ENCODE measurements around the gene RITA1. TPM values are rescaled to one million over a fixed set of nuclear protein-coding genes. Genes with fewer than 3 reads are reported as not detected.

The RITA1 gene
- total and polyA plus RNA-seq, 2 of the 4 experiments (the other 2 are of a cell fraction): 14.2 to 14.7 TPM

DNA sequence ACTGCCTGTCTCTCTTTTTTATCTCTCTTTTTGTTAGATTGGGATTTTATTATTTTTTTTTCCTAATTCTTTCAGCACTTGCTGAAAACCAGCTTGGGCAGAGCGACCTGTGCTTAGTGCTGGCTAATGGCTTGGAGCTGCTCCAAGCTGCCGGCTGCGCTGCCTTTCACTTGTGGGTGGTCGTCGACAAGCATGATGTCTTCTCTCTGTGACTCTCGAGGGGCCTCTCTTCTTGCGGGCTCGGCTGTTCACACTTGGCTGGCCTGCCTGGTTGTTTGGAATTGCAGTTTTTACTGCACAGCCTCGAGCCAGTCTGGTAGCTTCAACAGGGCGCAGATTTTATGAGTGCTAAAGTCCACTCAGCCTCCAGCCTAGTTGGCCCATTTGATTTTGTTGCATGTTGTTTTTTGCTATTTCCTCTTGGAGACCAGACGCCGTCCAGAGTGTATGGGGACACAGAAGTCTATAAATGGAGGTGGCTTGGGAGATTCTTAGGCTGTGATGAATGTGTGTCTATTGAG lies 54.4 kb downstream of the RITA1 start:
- H3K36me3 ChIP-seq (ENCODE audit: control insufficient read depth, insufficient read depth, low read length): no peaks in the 10 kb centered on the region; the same call in 1 of the 2 replicates
- peaks cover 25% of the 10 kb centered on the region for H3K9me1 ChIP-seq (ENCODE audit: insufficient read depth, low read length)
- H4K91ac ChIP-seq (ENCODE audit: insufficient read depth, low read depth, low read length): no peak overlapping the region; the same call in 1 of the 2 replicates
- dilution Hi-C loops (cut with HindIII; ENCODE audit: low sequenced_read_pairs, unreplicated experiment): no loop called here
- H2AFZ ChIP-seq (replicated peaks; ENCODE audit: low read length, poor library complexity): no peak overlapping the region
- no peak overlapping the region for H3K4me3 ChIP-seq (ENCODE audit: insufficient read depth, low read depth, low read length)
- no peak overlapping the region; a peak in 1 of 4 replicates for H4K8ac ChIP-seq (ENCODE audit: low read depth in 2 of 2, low read length in 2 of 2)
- no peak overlapping the region for H3K14ac ChIP-seq (replicated peaks; ENCODE audit: low read depth, low read length)
- H2BK15ac ChIP-seq (ENCODE audit: low read depth, low read length): no peak overlapping the region; the same call in 2 of the 3 replicates
- no peaks in the 10 kb centered on the region for H3K27me3 ChIP-seq (ENCODE audit: control insufficient read depth, insufficient read depth, low read length)
- H4K5ac ChIP-seq (ENCODE audit: low read depth, low read length): no peak overlapping the region
- H3K4me2 ChIP-seq (ENCODE audit: low read depth, low read length): no peak overlapping the region
- H3K56ac ChIP-seq (ENCODE audit: extremely low read depth, insufficient read depth, low read length): no peak overlapping the region
- no peak overlapping the region for H3K27ac ChIP-seq (ENCODE audit: insufficient read depth, low read length)
- WGBS, 2 experiments (ENCODE audit: extremely low coverage in 2 of 2, insufficient read length in 1 of 2): 63% methylated on average over 7 of the region's 12 CpGs; no CpG with 5 or more reads in 1 of the 2 experiments
- H3K9ac ChIP-seq (ENCODE audit: low read depth, low read length): no peak overlapping the region
- DNase-seq (no peak), ATAC-seq (ENCODE audit: low read depth) (no peak)
- H2AK5ac ChIP-seq (ENCODE audit: low read depth, low read length): peak overlapping the region; percentile 64; the same call in 1 of the 2 replicates
- intact Hi-C loops (cut with micrococcal nuclease): no loop called here
- ChIA-PET CTCF (no interaction called here), POLR2A (ENCODE audit: unreplicated experiment) (interaction anchor here (0.5 kb wide), 1 partner anchor 96 kb away, joined by 3 read pairs; no protein-coding TSS in a partner anchor)
- TF ChIP-seq RFX5 (IDR thresholded peaks at IDR 0.05; ENCODE audit: low read depth, low read length) (no peak), CHD1 (IDR thresholded peaks at IDR 0.05; ENCODE audit: low read depth, low read length) (no peak), RCOR1 (IDR thresholded peaks at IDR 0.05; ENCODE audit: insufficient replicate concordance, low read length) (no peak), POLR2A (IDR thresholded peaks at IDR 0.05; ENCODE audit: low read depth, low read length) (no peak), MAZ (IDR thresholded peaks at IDR 0.05; ENCODE audit: borderline replicate concordance, low read depth, low read length) (no peak), SMC3 (IDR thresholded peaks at IDR 0.05; ENCODE audit: low read depth, low read length) (no peak), CEBPB (IDR thresholded peaks at IDR 0.05; ENCODE audit: low read depth, low read length) (no peak), RAD21 (IDR thresholded peaks at IDR 0.05; ENCODE audit: low read length) (no peak), MXI1 (IDR thresholded peaks at IDR 0.05; ENCODE audit: borderline replicate concordance, low read depth, low read length) (no peak), FOS (IDR thresholded peaks at IDR 0.05; ENCODE audit: low read depth, low read length) (no peak), NFE2L2 (IDR thresholded peaks at IDR 0.05; ENCODE audit: low read depth, low read length) (no peak), MAFK (IDR thresholded peaks at IDR 0.05; ENCODE audit: low read depth, low read length) (no peak), BHLHE40 (IDR thresholded peaks at IDR 0.05; ENCODE audit: low read depth, low read length) (no peak)
- TF ChIP-seq, protein P1, sequence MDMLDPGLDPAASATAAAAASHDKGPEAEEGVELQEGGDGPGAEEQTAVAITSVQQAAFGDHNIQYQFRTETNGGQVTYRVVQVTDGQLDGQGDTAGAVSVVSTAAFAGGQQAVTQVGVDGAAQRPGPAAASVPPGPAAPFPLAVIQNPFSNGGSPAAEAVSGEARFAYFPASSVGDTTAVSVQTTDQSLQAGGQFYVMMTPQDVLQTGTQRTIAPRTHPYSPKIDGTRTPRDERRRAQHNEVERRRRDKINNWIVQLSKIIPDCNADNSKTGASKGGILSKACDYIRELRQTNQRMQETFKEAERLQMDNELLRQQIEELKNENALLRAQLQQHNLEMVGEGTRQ (IDR thresholded peaks at IDR 0.05; ENCODE audit: low read depth, low read length): no peak
- TF ChIP-seq, protein P2, sequence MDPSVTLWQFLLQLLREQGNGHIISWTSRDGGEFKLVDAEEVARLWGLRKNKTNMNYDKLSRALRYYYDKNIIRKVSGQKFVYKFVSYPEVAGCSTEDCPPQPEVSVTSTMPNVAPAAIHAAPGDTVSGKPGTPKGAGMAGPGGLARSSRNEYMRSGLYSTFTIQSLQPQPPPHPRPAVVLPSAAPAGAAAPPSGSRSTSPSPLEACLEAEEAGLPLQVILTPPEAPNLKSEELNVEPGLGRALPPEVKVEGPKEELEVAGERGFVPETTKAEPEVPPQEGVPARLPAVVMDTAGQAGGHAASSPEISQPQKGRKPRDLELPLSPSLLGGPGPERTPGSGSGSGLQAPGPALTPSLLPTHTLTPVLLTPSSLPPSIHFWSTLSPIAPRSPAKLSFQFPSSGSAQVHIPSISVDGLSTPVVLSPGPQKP (IDR thresholded peaks at IDR 0.05; ENCODE audit: borderline replicate concordance, low read depth, low read length): no peak
- TF ChIP-seq, protein P3, sequence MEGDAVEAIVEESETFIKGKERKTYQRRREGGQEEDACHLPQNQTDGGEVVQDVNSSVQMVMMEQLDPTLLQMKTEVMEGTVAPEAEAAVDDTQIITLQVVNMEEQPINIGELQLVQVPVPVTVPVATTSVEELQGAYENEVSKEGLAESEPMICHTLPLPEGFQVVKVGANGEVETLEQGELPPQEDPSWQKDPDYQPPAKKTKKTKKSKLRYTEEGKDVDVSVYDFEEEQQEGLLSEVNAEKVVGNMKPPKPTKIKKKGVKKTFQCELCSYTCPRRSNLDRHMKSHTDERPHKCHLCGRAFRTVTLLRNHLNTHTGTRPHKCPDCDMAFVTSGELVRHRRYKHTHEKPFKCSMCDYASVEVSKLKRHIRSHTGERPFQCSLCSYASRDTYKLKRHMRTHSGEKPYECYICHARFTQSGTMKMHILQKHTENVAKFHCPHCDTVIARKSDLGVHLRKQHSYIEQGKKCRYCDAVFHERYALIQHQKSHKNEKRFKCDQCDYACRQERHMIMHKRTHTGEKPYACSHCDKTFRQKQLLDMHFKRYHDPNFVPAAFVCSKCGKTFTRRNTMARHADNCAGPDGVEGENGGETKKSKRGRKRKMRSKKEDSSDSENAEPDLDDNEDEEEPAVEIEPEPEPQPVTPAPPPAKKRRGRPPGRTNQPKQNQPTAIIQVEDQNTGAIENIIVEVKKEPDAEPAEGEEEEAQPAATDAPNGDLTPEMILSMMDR (conservative IDR thresholded peaks at IDR 0.05; ENCODE audit: low read depth, low read length): no peak
- H2BK120ac ChIP-seq (ENCODE audit: low read depth, low read length): no peak overlapping the region
- H3K9me3 ChIP-seq (ENCODE audit: control insufficient read depth, insufficient read depth, low read length): no peaks in the 10 kb centered on the region
- H3K4ac ChIP-seq (ENCODE audit: low read depth, low read length): peak overlapping the region; percentile 27; the same call in 1 of the 2 replicates
- BruUV-seq (replicated peaks): no TSS peak
- no peak overlapping the region for H2BK20ac ChIP-seq (ENCODE audit: low read depth, low read length)
- H3K18ac ChIP-seq (ENCODE audit: low read depth, low read length): no peak overlapping the region
- H4K20me1 ChIP-seq (ENCODE audit: insufficient read depth, low read length): peaks cover 7% of the 10 kb centered on the region; the same call in 1 of the 2 replicates
- peaks cover 20% of the 10 kb centered on the region for H3K4me1 ChIP-seq (ENCODE audit: control insufficient read depth, insufficient read depth, low read length)
- H3K23ac ChIP-seq (ENCODE audit: low read depth, low read length): 0 out of 2 replicates have a peak overlapping the region, but pooled peaks have one; percentile 7
- in situ Hi-C loops (cut with MboI; ENCODE audit: low sequenced_read_pairs): no loop called here
- peaks cover 0 to 25% of the 10 kb centered on the region in 2 experiments; a peak in 2 of 4 replicates for H3K79me1 ChIP-seq (ENCODE audit: low read depth in 1 of 2, low read length in 2 of 2)
- H2AK9ac ChIP-seq (replicated peaks; ENCODE audit: low read depth, low read length, poor library complexity): no peak overlapping the region
- H2BK5ac ChIP-seq (ENCODE audit: low read depth, low read length, poor library complexity, severe bottlenecking): no peak overlapping the region

All from IMR-90 (cell line).